HG03280 (cell line): ENCODE results near the gene PCYT2.

Source experiments
- ATAC-seq: cut with Tn5 transposase; IDR thresholded peaks from one replicate; pipeline ENCODE4 v1.9.1; 2021; ENCODE audit warnings: mild to moderate bottlenecking, moderate library complexity; ENCODE audit not compliant: unreplicated experiment

Gene PCYT2

GRCh38 chr17:81858967-81859905, 52.0 kb downstream of the PCYT2 start:
- no peak for ATAC-seq

- ATAC-seq, result no peak
These were observed 52.8 kb downstream of the PCYT2 start for GRCh38 chr17:81858170-81858966.

- ATAC-seq, result no peak
These were observed 56.0 kb downstream of the PCYT2 start for GRCh38 chr17:81854974-81855774.

- ATAC-seq, result no peak
These were observed 59.0 kb downstream of the PCYT2 start for GRCh38 chr17:81852237-81852636.

- ATAC-seq, result no peak
These were observed 59.8 kb downstream of the PCYT2 start for GRCh38 chr17:81851423-81851822.
